ENCODE results near the gene RILPL1. TPM values are rescaled to one million over a fixed set of nuclear protein-coding genes. Genes with fewer than 3 reads are reported as not detected.

RILPL1 gene
- total and polyA plus RNA-seq, 2 of the 4 experiments (the other 2 are of a cell fraction): 11.1 to 19.8 TPM

GRCh38 chr12:123576611-123577010 is 43.1 kb upstream of the RILPL1 start:
- Histone ChIP-seq H2BK5ac (ENCODE audit: low read depth, low read length, poor library complexity, severe bottlenecking) (no peak overlapping the region), H3K14ac (replicated peaks; ENCODE audit: low read depth, low read length) (no peak overlapping the region), H3K4me2 (ENCODE audit: low read depth, low read length) (no peak overlapping the region), H3K36me3 (ENCODE audit: control insufficient read depth, insufficient read depth, low read length) (peaks cover 3% of the 10 kb centered on the region), H2AFZ (replicated peaks; ENCODE audit: low read length, poor library complexity) (no peak overlapping the region), H3K79me1 (ENCODE audit: low read depth in 1 of 2, low read length in 2 of 2) (peaks cover 3 to 35% of the 10 kb centered on the region in 2 experiments; a peak in 3 of 4 replicates), H4K91ac (ENCODE audit: insufficient read depth, low read depth, low read length) (no peak overlapping the region), H3K4me1 (ENCODE audit: control insufficient read depth, insufficient read depth, low read length) (no peaks in the 10 kb centered on the region), H3K9me3 (ENCODE audit: control insufficient read depth, insufficient read depth, low read length) (peaks cover 3% of the 10 kb centered on the region; the same call in 1 of the 2 replicates), H3K27me3 (ENCODE audit: control insufficient read depth, insufficient read depth, low read length) (0 out of 2 replicates have a peak, but pooled peaks cover 3% of the 10 kb centered on the region), H2AK5ac (ENCODE audit: low read depth, low read length) (no peak overlapping the region), H3K27ac (ENCODE audit: insufficient read depth, low read length) (no peak overlapping the region), H4K8ac (ENCODE audit: low read depth in 2 of 2, low read length in 2 of 2) (no peak overlapping the region), H3K18ac (ENCODE audit: low read depth, low read length) (no peak overlapping the region), H3K4ac (ENCODE audit: low read depth, low read length) (no peak overlapping the region), H3K56ac (ENCODE audit: extremely low read depth, insufficient read depth, low read length) (no peak overlapping the region), H4K20me1 (ENCODE audit: insufficient read depth, low read length) (peaks cover 5% of the 10 kb centered on the region; the same call in 1 of the 2 replicates), H3K9me1 (ENCODE audit: insufficient read depth, low read length) (no peaks in the 10 kb centered on the region; the same call in 1 of the 2 replicates), H3K23ac (ENCODE audit: low read depth, low read length) (no peak overlapping the region), H2BK20ac (ENCODE audit: low read depth, low read length) (no peak overlapping the region), H2BK15ac (ENCODE audit: low read depth, low read length) (no peak overlapping the region), H3K4me3 (ENCODE audit: insufficient read depth, low read depth, low read length) (no peak overlapping the region), H4K5ac (ENCODE audit: low read depth, low read length) (no peak overlapping the region), H2BK120ac (ENCODE audit: low read depth, low read length) (no peak overlapping the region), H2AK9ac (replicated peaks; ENCODE audit: low read depth, low read length, poor library complexity) (no peak overlapping the region), H3K9ac (ENCODE audit: low read depth, low read length) (no peak overlapping the region)
- ChIA-PET POLR2A (ENCODE audit: unreplicated experiment) (no interaction called here), CTCF (no interaction called here)
- in situ Hi-C loops (cut with MboI; ENCODE audit: low sequenced_read_pairs) (no loop called here), dilution Hi-C loops (cut with HindIII; ENCODE audit: low sequenced_read_pairs, unreplicated experiment) (no loop called here), intact Hi-C loops (cut with micrococcal nuclease) (no loop called here)
- TF ChIP-seq NFE2L2 (IDR thresholded peaks at IDR 0.05; ENCODE audit: low read depth, low read length): no peak
- no peak for TF ChIP-seq USF2 (IDR thresholded peaks at IDR 0.05; ENCODE audit: low read depth, low read length)
- no peak for TF ChIP-seq RAD21 (IDR thresholded peaks at IDR 0.05; ENCODE audit: low read length)
- TF ChIP-seq CTCF (conservative IDR thresholded peaks at IDR 0.05; ENCODE audit: low read depth, low read length): no peak
- TF ChIP-seq MAZ (IDR thresholded peaks at IDR 0.05; ENCODE audit: borderline replicate concordance, low read depth, low read length): no peak
- TF ChIP-seq SMC3 (IDR thresholded peaks at IDR 0.05; ENCODE audit: low read depth, low read length): no peak
- TF ChIP-seq MXI1 (IDR thresholded peaks at IDR 0.05; ENCODE audit: borderline replicate concordance, low read depth, low read length): no peak
- no peak for TF ChIP-seq MAFK (IDR thresholded peaks at IDR 0.05; ENCODE audit: low read depth, low read length)
- no peak for TF ChIP-seq RFX5 (IDR thresholded peaks at IDR 0.05; ENCODE audit: low read depth, low read length)
- no peak for TF ChIP-seq CHD1 (IDR thresholded peaks at IDR 0.05; ENCODE audit: low read depth, low read length)
- TF ChIP-seq BHLHE40 (IDR thresholded peaks at IDR 0.05; ENCODE audit: low read depth, low read length): no peak
- TF ChIP-seq, protein P1, sequence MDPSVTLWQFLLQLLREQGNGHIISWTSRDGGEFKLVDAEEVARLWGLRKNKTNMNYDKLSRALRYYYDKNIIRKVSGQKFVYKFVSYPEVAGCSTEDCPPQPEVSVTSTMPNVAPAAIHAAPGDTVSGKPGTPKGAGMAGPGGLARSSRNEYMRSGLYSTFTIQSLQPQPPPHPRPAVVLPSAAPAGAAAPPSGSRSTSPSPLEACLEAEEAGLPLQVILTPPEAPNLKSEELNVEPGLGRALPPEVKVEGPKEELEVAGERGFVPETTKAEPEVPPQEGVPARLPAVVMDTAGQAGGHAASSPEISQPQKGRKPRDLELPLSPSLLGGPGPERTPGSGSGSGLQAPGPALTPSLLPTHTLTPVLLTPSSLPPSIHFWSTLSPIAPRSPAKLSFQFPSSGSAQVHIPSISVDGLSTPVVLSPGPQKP (IDR thresholded peaks at IDR 0.05; ENCODE audit: borderline replicate concordance, low read depth, low read length): no peak
- no peak for TF ChIP-seq FOS (IDR thresholded peaks at IDR 0.05; ENCODE audit: low read depth, low read length)
- no peak for TF ChIP-seq POLR2A (IDR thresholded peaks at IDR 0.05; ENCODE audit: low read depth, low read length)
- no peak for TF ChIP-seq RCOR1 (IDR thresholded peaks at IDR 0.05; ENCODE audit: insufficient replicate concordance, low read length)
- no peak for TF ChIP-seq CEBPB (IDR thresholded peaks at IDR 0.05; ENCODE audit: low read depth, low read length)
- no TSS peak for BruUV-seq (replicated peaks)
- DNase-seq (peak; percentile 44), ATAC-seq (ENCODE audit: low read depth) (peak; percentile 17)
- WGBS, 2 experiments (ENCODE audit: extremely low coverage in 2 of 2, insufficient read length in 1 of 2): no CpG with 5 or more reads among the region's 1 CpG
